Smooth muscle cell (in vitro differentiated cells): Measurements from ENCODE around the gene HHIPL1. TPM values are rescaled to one million over a fixed set of nuclear protein-coding genes. Genes with fewer than 3 reads are reported as not detected.

Experiments
- DNase-seq: peaks from one replicate; lab custom pipeline; 2025; ENCODE audit not compliant: unreplicated experiment; lab: John Stamatoyannopoulos, UW
- H2AFZ ChIP-seq: fragments of 200-600 bp; sonication (generic); 2 replicates; pipeline ENCODE4 v1.6.0; 2016; ENCODE audit warnings: antibody characterized with exemption, low read depth, mild to moderate bottlenecking
- H3F3A ChIP-seq: fragments of 200-600 bp; sonication (generic); 2 replicates; pipeline ENCODE4 v1.6.0; 2017; ENCODE audit warnings: antibody characterized with exemption, low read depth
- H3K27ac ChIP-seq: fragments of 200-600 bp; sonication (generic); 2 replicates; pipeline ENCODE4 v1.5.1; 2016; ENCODE audit warnings: low read depth, mild to moderate bottlenecking
- H3K27me3 ChIP-seq: fragments of 200-600 bp; sonication (generic); 2 replicates; pipeline ENCODE4 v1.6.1; 2016; ENCODE audit warnings: low read depth, mild to moderate bottlenecking
- H3K36me3 ChIP-seq: fragments of 200-600 bp; sonication (generic); 2 replicates; pipeline ENCODE4 v1.5.1; 2016; ENCODE audit warnings: low read depth
- H3K4me1 ChIP-seq: fragments of 200-600 bp; sonication (generic); 2 replicates; pipeline ENCODE4 v1.5.1; 2016; ENCODE audit warnings: low read depth
- H3K4me2 ChIP-seq: fragments of 200-600 bp; sonication (generic); 2 replicates; pipeline ENCODE4 v1.6.0; 2016; ENCODE audit warnings: mild to moderate bottlenecking
- H3K4me3 ChIP-seq: fragments of 200-600 bp; sonication (generic); 2 replicates; pipeline ENCODE4 v1.5.1; 2016; ENCODE audit warnings: mild to moderate bottlenecking
- H3K79me2 ChIP-seq: fragments of 200-600 bp; sonication (generic); 2 replicates; pipeline ENCODE4 v1.6.0; 2016; ENCODE audit warnings: low read depth, mild to moderate bottlenecking
- H3K9ac ChIP-seq: fragments of 200-600 bp; sonication (generic); 2 replicates; pipeline ENCODE4 v1.6.0; 2016; ENCODE audit warnings: low read depth
- H3K9me3 ChIP-seq: fragments of 200-600 bp; sonication (generic); replicated peaks from 2 replicates; pipeline ENCODE4 v1.5.1; 2016; ENCODE audit warnings: low read depth
- H4K20me1 ChIP-seq: fragments of 200-600 bp; sonication (generic); 2 replicates; pipeline ENCODE4 v1.6.0; 2016; ENCODE audit warnings: low read depth
- CTCF ChIP-seq: fragments of 200-600 bp; sonication (generic); IDR thresholded peaks from 2 replicates; pipeline ENCODE4 v1.5.1; 2017; ENCODE audit warnings: borderline replicate concordance, mild to moderate bottlenecking, antibody characterized with exemption; ENCODE audit not compliant: insufficient read depth, poor library complexity, severe bottlenecking
- WGBS: methylation state at CpG from one replicate; pipeline ENCODE4 v1.1.7; 2016; ENCODE audit warnings: low lambda C conversion rate; 5-methylcytosine and 5-hydroxymethylcytosine counted together
- polyA plus RNA-seq: library from polyadenylated mRNA; unstranded; fragments of >200 nt; fragmentation: Nextera tagmentation; extraction: Ambion mirVana; gene quantifications from 2 replicates; pipeline ENCODE4 v1.2.1, GENCODE V29; 2016
- total RNA-seq: library from RNA; depleted of rRNA; stranded (reverse); fragments of >200 nt; gene quantifications from 2 replicates; pipeline ENCODE4 v1.2.3, GENCODE V29; 2014

HHIPL1 gene
- total and polyA plus RNA-seq, 2 experiments from 2014 or later, result 9.6 to 11.9 TPM

GRCh38 chr14:99672506-99673304 lies 27.8 kb downstream of the HHIPL1 start:
- no peak for DNase-seq
- H3K27me3 ChIP-seq, result no peaks in the 10 kb centered on the region
- no peak overlapping the region for H3K4me3 ChIP-seq
- peaks cover 6% of the 10 kb centered on the region for H3F3A ChIP-seq
- H2AFZ ChIP-seq, result no peak overlapping the region
- H3K4me1 ChIP-seq, result peaks cover 38% of the 10 kb centered on the region
- no peak overlapping the region for H3K27ac ChIP-seq
- no peaks in the 10 kb centered on the region for H3K36me3 ChIP-seq
- no peak overlapping the region for H3K4me2 ChIP-seq
- H3K9ac ChIP-seq, result no peak overlapping the region
- H4K20me1 ChIP-seq, result no peaks in the 10 kb centered on the region
- no peaks in the 10 kb centered on the region for H3K79me2 ChIP-seq
- TF ChIP-seq CTCF, result no peak
- no peaks in the 10 kb centered on the region for H3K9me3 ChIP-seq
- WGBS, result 86% methylated on average over 11 of the region's 11 CpGs

- 96% methylated on average over 4 of the region's 8 CpGs for WGBS
- Histone ChIP-seq H3K4me1 (peaks cover 35% of the 10 kb centered on the region), H3K9me3 (no peaks in the 10 kb centered on the region), H3F3A (peaks cover 6% of the 10 kb centered on the region), H3K4me3 (no peak overlapping the region), H3K9ac (no peak overlapping the region), H3K27ac (no peak overlapping the region), H3K79me2 (no peaks in the 10 kb centered on the region), H3K4me2 (no peak overlapping the region), H3K27me3 (no peaks in the 10 kb centered on the region), H3K36me3 (no peaks in the 10 kb centered on the region), H2AFZ (no peak overlapping the region), H4K20me1 (no peaks in the 10 kb centered on the region)
- no peak for TF ChIP-seq CTCF
- no peak for DNase-seq
Observed at GRCh38 chr14:99673305-99674063, 28.6 kb downstream of the HHIPL1 start.

GRCh38 chr14:99674064-99674650 lies 29.2 kb downstream of the HHIPL1 start:
- Histone ChIP-seq H3K36me3 (no peaks in the 10 kb centered on the region), H3K4me1 (peaks cover 28% of the 10 kb centered on the region), H3K9ac (no peak overlapping the region), H3K4me2 (no peak overlapping the region), H3K79me2 (no peaks in the 10 kb centered on the region), H3F3A (peaks cover 6% of the 10 kb centered on the region), H3K27me3 (no peaks in the 10 kb centered on the region), H3K4me3 (no peak overlapping the region), H2AFZ (no peak overlapping the region), H3K27ac (no peak overlapping the region), H4K20me1 (no peaks in the 10 kb centered on the region), H3K9me3 (no peaks in the 10 kb centered on the region)
- 99% methylated on average over 9 of the region's 9 CpGs for WGBS
- TF ChIP-seq CTCF, result no peak
- no peak for DNase-seq
